GM12872 (cell line): ENCODE data around the gene LMF1.

Experiments
- TF ChIP-seq, protein P1 (sequence below): IDR thresholded peaks from 3 replicates; pipeline ENCODE4 v1.5.1; 2011; ENCODE audit warnings: low read depth, mild to moderate bottlenecking, low read length, moderate library complexity; ENCODE audit not compliant: insufficient read depth

The LMF1 gene

DNA sequence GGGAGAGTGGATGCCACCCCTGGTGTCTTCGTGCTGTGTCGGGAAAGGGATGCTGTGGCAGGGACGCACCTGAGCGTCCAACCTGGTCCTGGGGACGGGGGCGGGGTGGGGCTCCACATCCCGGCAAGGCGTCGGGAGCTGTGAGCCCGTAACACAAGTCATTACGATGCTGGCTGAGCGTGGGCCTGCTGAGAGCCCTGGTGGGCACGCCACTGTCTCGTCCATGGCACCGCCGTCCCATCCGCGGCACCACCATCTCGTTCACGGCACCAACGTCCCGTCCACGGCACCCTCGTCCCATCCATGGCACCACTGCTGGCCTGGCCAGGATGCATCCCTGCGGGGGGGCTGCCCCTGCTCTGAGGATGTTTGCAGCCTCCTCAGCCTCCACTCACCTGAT lies 146.2 kb downstream of the LMF1 start:
- TF ChIP-seq, protein P1, sequence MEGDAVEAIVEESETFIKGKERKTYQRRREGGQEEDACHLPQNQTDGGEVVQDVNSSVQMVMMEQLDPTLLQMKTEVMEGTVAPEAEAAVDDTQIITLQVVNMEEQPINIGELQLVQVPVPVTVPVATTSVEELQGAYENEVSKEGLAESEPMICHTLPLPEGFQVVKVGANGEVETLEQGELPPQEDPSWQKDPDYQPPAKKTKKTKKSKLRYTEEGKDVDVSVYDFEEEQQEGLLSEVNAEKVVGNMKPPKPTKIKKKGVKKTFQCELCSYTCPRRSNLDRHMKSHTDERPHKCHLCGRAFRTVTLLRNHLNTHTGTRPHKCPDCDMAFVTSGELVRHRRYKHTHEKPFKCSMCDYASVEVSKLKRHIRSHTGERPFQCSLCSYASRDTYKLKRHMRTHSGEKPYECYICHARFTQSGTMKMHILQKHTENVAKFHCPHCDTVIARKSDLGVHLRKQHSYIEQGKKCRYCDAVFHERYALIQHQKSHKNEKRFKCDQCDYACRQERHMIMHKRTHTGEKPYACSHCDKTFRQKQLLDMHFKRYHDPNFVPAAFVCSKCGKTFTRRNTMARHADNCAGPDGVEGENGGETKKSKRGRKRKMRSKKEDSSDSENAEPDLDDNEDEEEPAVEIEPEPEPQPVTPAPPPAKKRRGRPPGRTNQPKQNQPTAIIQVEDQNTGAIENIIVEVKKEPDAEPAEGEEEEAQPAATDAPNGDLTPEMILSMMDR = no peak

DNA sequence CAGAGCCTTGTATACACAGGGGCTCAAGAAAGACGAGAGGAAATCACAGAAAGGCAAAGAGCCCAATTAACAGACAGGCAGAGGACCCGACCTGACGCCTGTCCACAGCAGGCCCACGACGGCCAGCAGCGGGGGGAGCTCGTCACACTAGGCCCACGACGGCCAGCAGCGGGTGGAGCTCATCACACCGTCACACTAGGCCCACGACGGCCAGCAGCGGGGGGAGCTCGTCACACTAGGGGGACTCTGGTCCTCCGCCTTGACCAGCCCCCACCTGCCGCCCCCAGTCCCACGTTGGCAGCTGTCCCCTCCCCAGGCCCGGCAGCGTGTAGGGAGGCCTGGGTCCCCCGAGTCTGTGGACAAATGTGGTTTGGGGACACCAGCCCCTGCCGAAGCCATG lies 146.6 kb downstream of the LMF1 start:
- TF ChIP-seq, protein P1 = no peak

DNA sequence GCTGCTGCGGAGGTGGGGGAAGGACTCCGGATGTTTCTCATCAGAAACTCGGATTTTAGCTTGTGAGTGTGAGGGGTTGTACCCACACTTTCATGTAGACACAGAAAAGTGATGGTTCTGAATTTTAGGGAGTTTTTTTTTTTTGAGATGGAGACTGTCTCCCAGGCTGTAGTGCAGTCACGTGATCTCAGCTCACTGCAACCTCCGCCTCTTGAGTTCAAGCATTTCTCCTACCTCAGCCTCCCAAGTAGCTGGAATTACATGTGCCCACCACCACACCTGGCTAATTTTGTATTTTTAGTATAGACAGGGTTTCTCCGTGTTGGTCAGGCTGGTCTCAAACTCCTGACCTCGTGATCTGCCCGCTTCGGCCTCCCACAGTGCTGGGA lies 147.9 kb downstream of the LMF1 start:
- TF ChIP-seq, protein P1 = no peak

DNA sequence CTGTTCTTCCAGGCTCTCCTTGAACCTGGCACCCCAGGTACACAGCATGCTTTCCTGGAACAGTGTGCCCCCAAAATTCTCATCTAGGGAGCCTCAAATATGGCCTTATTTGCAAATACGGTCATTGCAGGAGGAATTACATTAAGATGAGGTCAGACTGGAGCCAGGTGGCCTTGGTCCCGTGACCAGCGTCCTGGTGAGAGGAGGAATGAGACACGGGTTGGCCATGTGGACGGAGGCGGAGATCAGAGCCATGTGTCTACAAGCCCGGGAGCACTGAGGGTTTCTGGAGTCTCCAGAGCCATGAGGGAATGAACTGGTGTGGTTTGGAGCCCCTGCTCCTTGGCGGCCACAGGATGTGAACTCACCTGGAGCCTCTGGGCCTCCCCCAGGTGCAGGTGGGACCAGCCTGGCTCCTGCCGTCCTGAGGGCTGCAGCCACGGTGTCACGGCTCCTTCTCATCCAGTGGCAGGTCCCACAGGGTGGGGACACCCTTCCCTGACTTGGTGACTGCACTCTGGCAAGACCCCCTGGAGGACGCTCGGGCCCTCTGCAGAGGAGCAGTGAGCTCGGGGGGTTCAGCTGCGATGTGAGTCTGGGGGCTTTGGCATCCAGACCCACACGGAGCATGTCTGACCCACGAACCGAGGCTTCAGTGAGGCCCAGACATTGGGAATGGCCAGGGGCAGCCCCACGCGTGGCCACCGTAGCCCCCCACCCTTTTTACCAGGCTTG lies 148.4 kb downstream of the LMF1 start:
- TF ChIP-seq, protein P1 = no peak

DNA sequence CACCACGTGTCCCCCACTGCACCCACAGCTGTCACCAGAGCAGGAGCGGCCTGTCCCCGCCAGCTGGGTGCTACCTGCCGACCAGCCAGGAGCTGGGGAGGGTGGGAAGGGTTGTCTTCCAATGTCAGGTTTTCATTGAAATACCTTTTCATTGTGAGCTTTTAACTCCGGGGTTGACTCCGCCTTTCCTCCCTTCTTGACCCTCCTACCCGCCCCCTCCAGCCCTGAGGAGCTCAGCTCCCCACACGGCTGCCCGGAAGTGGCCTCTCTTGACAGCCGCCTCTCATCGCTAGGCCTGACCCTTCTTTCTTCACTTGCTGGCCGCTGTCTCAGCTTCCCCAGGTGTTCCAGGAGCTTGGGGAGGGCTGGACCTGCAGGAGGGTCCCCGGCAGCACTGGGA lies 149.0 kb downstream of the LMF1 start:
- TF ChIP-seq, protein P1 = no peak

DNA sequence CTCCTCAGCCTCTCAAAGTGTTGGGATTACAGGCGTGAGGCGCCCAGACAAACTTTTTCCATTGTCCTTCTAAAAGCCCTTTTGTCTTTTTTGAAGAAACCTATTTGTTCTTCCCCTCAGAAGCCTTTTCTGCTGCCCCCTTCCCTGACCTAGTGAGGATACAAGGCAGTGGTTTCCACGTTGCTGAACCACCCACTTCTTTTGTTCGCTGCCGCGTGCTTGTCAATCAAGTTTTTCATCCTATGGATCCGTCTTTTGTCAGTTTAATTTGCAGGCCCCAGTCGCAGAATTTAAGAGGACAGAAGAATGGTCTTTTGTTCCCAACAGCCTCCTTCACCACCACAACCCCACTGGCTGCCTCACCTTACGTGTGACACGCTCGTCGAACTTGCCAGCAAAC lies 150.0 kb downstream of the LMF1 start:
- TF ChIP-seq, protein P1 = no peak

DNA sequence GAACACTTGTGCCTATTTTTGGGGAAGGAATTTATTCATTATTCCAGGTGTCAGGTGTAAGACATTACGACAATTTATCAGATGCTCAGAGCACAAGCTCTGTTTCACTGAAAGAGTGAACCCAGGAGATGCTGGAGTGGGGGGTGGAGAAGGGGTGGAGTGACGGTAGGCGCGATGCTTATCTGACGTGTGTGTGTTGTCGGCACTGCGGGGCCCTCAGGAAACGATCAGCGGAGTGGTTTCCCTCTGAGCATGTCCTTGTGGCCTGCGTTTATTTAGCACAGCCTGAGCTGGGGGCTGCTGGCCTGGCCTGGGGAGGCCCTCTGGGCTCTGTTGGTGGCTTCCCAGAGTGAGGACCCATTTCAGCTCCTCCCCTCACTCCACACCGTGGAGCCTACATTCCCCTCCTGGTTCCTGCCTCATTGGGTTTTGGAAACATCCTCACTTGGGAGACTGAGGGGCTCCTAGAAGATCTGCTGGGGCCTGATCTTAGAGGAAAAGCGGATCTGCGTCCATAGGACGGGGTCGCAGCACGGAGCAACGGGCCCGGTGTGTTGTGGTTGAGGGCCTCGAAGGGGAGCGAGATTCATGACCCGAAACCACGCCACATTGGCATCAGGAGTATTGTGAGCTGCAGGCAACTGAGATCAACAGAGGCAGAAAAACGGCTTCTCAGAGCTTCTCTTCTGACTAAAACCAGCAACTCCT lies 151.3 kb downstream of the LMF1 start:
- TF ChIP-seq, protein P1 = no peak
